Erythroblast (primary cell): ENCODE results near the gene BCAM.

Experiments
- GATA1 ChIP-seq: IDR thresholded peaks from 2 replicates; pipeline ENCODE4 v1.6.1; 2011; ENCODE audit warnings: low read depth, mild to moderate bottlenecking, control low read depth, low read length, moderate library complexity
- POLR2A ChIP-seq: IDR thresholded peaks from 2 replicates; pipeline ENCODE4 v1.6.1; 2011; ENCODE audit warnings: mild to moderate bottlenecking, low read length

GRCh38 chr19:44819246-44819832 lies 10.4 kb downstream of the BCAM start:
- TF ChIP-seq POLR2A (no peak), GATA1 (no peak)
